ENCODE results near the gene DCXR. TPM values are rescaled to one million over a fixed set of nuclear protein-coding genes. Genes with fewer than 3 reads are reported as not detected.

The DCXR gene
- total and polyA plus RNA-seq, 2 of the 13 experiments (the other 11 are each of a cell fraction or from before 2014, with no cell fraction given) = 287 to 311 TPM

DNA sequence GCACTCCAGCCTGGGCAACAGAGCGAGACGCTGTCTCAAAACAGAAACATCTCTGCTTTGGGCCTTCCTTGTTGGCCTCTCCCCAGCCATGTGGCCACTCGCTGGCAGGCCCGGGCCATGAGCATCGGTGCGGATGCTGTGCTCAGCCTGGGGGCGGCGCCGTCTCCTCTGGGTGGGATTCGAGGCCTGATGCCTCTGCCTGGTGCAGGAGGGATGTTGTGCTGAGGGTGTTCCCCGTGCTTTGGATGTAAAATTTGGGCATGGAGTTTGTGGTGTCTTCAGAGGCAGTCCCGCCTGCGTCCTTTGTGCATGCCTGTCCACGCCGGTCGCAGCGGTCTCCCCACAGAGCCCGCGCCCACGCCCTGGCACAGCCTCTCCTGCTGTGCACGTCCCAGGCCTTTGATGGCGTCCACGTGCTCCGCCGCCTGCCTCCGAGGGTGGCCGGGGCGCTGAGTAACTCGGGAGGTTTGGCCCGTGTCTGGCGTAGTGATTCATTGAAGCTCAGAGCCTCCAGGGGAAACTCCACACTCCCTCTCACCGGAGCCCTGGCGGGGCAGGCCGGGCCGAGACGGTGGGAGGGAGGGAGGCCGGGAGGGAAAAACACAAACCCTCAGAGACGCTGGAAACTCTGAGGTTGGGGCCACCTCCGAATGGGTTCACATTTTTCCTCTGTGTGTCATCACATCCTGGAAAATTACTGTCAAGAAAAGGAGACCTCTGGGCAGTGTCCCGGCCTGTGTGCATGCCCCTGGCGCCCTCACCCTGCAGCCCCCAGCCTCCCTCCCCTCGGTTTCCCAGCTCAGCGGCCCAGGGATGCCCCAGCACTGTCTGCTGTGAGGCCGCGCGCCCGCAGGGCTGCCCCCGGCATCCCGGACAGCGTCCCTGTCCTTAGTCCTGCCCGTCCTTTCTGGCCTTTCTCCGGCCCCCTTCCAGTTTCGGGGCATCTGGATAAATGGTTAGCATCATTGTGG, 33.8 kb downstream of the DCXR start (continued):
- TF ChIP-seq, protein P1, sequence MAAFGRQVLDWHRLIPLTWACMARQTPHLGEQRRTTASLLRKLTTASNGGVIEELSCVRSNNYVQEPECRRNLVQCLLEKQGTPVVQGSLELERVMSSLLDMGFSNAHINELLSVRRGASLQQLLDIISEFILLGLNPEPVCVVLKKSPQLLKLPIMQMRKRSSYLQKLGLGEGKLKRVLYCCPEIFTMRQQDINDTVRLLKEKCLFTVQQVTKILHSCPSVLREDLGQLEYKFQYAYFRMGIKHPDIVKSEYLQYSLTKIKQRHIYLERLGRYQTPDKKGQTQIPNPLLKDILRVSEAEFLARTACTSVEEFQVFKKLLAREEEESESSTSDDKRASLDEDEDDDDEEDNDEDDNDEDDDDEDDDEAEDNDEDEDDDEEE (CRISPR knock-in tag; IDR thresholded peaks at IDR 0.05) = peak; percentile 31; the same call in 1 of the 2 replicates
- TF ChIP-seq ZFP36L2 (CRISPR knock-in tag; IDR thresholded peaks at IDR 0.05) (no peak), KDM5A (IDR thresholded peaks at IDR 0.05; ENCODE audit: borderline replicate concordance, low read length) (no peak), CENPT (CRISPR knock-in tag; IDR thresholded peaks at IDR 0.05; ENCODE audit: low read depth) (no peak), ZNF644 (CRISPR knock-in tag; IDR thresholded peaks at IDR 0.05; ENCODE audit: low read depth) (no peak), SMARCC2 (IDR thresholded peaks at IDR 0.05) (no peak), PHF20 (CRISPR knock-in tag; IDR thresholded peaks at IDR 0.05) (no peak), MIER2 (CRISPR knock-in tag; IDR thresholded peaks at IDR 0.05) (0 out of 2 replicates have a peak, but pooled peaks have one; percentile 25), MED1 (CRISPR knock-in tag; IDR thresholded peaks at IDR 0.05) (peak; percentile 92), ASH2L (IDR thresholded peaks at IDR 0.05; ENCODE audit: insufficient read length, low read depth, low read length) (no peak), IRX3 (CRISPR knock-in tag; IDR thresholded peaks at IDR 0.05; ENCODE audit: borderline replicate concordance, low read depth) (no peak), USF2 (IDR thresholded peaks at IDR 0.05; ENCODE audit: low read depth, low read length) (no peak), USF2 (CRISPR knock-in tag; IDR thresholded peaks at IDR 0.05; ENCODE audit: borderline replicate concordance) (no peak), ZNF335 (CRISPR knock-in tag; IDR thresholded peaks at IDR 0.05) (peak; percentile 84; the same call in 1 of the 2 replicates)
- TF ChIP-seq, protein P2, sequence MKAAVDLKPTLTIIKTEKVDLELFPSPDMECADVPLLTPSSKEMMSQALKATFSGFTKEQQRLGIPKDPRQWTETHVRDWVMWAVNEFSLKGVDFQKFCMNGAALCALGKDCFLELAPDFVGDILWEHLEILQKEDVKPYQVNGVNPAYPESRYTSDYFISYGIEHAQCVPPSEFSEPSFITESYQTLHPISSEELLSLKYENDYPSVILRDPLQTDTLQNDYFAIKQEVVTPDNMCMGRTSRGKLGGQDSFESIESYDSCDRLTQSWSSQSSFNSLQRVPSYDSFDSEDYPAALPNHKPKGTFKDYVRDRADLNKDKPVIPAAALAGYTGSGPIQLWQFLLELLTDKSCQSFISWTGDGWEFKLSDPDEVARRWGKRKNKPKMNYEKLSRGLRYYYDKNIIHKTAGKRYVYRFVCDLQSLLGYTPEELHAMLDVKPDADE (CRISPR knock-in tag; IDR thresholded peaks at IDR 0.05) = 0 out of 2 replicates have a peak, but pooled peaks have one; percentile 31
- TF ChIP-seq, protein P3, sequence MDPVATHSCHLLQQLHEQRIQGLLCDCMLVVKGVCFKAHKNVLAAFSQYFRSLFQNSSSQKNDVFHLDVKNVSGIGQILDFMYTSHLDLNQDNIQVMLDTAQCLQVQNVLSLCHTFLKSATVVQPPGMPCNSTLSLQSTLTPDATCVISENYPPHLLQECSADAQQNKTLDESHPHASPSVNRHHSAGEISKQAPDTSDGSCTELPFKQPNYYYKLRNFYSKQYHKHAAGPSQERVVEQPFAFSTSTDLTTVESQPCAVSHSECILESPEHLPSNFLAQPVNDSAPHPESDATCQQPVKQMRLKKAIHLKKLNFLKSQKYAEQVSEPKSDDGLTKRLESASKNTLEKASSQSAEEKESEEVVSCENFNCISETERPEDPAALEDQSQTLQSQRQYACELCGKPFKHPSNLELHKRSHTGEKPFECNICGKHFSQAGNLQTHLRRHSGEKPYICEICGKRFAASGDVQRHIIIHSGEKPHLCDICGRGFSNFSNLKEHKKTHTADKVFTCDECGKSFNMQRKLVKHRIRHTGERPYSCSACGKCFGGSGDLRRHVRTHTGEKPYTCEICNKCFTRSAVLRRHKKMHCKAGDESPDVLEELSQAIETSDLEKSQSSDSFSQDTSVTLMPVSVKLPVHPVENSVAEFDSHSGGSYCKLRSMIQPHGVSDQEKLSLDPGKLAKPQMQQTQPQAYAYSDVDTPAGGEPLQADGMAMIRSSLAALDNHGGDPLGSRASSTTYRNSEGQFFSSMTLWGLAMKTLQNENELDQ (CRISPR knock-in tag; IDR thresholded peaks at IDR 0.05; ENCODE audit: borderline replicate concordance) = no peak; the same call in 1 of the 2 replicates
- TF ChIP-seq, protein P4, sequence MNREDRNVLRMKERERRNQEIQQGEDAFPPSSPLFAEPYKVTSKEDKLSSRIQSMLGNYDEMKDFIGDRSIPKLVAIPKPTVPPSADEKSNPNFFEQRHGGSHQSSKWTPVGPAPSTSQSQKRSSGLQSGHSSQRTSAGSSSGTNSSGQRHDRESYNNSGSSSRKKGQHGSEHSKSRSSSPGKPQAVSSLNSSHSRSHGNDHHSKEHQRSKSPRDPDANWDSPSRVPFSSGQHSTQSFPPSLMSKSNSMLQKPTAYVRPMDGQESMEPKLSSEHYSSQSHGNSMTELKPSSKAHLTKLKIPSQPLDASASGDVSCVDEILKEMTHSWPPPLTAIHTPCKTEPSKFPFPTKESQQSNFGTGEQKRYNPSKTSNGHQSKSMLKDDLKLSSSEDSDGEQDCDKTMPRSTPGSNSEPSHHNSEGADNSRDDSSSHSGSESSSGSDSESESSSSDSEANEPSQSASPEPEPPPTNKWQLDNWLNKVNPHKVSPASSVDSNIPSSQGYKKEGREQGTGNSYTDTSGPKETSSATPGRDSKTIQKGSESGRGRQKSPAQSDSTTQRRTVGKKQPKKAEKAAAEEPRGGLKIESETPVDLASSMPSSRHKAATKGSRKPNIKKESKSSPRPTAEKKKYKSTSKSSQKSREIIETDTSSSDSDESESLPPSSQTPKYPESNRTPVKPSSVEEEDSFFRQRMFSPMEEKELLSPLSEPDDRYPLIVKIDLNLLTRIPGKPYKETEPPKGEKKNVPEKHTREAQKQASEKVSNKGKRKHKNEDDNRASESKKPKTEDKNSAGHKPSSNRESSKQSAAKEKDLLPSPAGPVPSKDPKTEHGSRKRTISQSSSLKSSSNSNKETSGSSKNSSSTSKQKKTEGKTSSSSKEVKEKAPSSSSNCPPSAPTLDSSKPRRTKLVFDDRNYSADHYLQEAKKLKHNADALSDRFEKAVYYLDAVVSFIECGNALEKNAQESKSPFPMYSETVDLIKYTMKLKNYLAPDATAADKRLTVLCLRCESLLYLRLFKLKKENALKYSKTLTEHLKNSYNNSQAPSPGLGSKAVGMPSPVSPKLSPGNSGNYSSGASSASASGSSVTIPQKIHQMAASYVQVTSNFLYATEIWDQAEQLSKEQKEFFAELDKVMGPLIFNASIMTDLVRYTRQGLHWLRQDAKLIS (CRISPR knock-in tag; IDR thresholded peaks at IDR 0.05) = 0 out of 2 replicates have a peak, but pooled peaks have one; percentile 45
